Esophagus mucosa (tissue), 1 donor: ENCODE measurements around the gene MPEG1. TPM values are rescaled to one million over a fixed set of nuclear protein-coding genes. Genes with fewer than 3 reads are reported as not detected.

Experiments
- ATAC-seq: fragments of 200-7000 bp; cut with Tn5 transposase; one replicate; pipeline ENCODE4 v1.9.1; 2020
- total RNA-seq: library from RNA; stranded (reverse); gene quantifications from one replicate; pipeline ENCODE4 v1.2.4, GENCODE V29; 2023
- donor health status: DM: yes; HTN: yes; CAD: no.

MPEG1 gene
- 1.8 TPM for total RNA-seq

DNA sequence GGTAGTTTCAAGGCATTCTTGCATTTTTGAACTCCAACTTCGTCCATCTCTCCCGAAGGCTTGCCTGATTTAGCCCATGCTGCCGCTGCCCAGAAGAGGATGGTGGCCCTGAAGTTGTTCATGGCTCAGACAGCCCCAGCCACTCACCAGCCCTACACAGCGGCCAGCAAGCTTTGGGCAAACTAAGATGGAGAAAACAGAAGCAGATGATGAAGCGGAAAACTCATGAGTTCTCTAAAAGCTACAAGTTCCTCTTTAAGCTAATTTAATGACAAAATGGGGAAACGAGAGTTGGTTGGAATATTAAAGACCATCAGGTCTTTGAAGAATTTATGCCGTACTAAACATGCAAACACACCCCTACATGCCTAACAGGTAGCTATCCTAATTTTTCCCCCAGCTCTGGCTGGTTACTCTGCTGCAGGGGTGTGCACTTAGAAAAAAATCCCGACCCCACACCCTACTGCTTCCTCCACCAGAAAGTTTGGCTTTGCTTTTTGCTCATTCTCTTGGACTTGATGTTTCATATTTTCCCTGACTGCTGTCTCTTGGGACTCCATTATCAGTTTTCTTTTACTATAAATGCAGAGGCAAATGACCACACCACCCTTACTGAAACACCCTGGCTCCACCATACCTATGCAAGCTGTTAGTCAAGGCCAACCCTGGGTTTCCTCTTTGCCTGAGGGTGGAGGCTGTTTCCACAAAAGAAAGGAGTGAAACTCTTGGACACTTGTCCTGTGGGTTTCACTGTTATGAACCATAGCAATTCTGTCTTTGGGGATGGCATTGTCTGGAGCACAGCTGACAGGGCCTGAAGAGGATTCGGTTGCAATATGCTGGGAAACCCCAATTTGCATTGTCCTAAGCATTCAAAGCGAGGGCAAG, at the start of gene MPEG1:
MPEG1 (minus strand) TSS at position 184 of the 888 bp plus-strand sequence; CDS start at position 122, 62 bp downstream.
- ATAC-seq, result no peak

DNA sequence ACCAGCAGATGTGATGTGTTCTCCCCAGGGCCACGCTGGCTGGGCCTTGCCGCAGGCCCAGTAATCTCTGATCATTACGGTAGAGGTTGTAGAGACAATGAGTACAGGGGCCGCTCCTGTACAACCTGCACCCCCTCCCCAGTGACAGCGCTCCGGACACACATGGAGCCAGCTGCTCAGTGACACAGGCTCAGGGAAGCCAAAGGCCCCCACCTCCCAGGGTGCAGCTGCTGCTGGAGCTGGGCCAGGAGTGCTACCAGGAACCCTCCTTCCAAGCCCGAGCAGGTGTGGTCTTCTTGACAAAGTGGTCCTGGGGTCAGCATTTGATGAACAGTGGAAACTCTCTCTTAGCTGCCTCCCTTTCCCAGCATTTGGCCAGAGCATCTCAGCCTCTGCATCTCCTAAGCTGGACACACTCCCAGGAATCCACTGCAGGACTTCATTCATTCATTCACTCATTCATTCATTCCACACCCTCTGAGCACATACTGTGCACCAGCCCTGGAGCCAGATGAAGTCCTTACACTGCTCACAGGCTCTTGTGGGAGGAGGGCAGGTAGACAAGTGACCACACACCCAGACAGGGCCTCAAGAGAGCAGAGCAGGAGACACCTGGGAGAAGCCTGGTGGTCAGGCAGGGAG, 49.6 kb upstream of the MPEG1 start:
- no peak for ATAC-seq

- no peak for ATAC-seq
Measured at GRCh38 chr11:59261150-59261549, 48.4 kb upstream of the MPEG1 start.

- no peak for ATAC-seq
Measured at GRCh38 chr11:59259867-59260475, 47.2 kb upstream of the MPEG1 start.

GRCh38 chr11:59259047-59259446, 46.3 kb upstream of the MPEG1 start:
- ATAC-seq, result no peak

- ATAC-seq, result no peak
Measured at GRCh38 chr11:59255281-59255680, 42.6 kb upstream of the MPEG1 start.

- no peak for ATAC-seq
Measured at GRCh38 chr11:59254286-59254685, 41.6 kb upstream of the MPEG1 start.

GRCh38 chr11:59253001-59253400, 40.3 kb upstream of the MPEG1 start:
- ATAC-seq, result no peak

DNA sequence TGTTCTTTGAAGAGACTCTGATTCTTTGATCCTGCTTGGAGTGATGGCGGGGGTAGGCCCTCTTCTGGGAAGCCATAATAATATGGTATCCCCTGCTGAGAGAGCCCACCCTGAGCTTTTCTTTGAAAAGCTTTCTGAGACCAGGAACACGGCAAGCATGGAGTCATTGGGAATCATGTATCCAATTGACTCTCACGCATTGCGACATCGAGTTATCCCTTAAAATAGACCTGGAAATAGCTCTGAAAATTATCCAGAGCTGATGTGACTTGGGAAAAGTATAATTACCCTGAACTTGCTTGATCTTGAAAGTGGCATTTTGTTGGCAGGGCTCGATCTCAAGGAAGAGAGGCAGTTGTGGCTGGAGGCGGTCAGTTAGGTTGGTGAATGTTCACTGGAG, 36.8 kb upstream of the MPEG1 start:
- no peak for ATAC-seq

DNA sequence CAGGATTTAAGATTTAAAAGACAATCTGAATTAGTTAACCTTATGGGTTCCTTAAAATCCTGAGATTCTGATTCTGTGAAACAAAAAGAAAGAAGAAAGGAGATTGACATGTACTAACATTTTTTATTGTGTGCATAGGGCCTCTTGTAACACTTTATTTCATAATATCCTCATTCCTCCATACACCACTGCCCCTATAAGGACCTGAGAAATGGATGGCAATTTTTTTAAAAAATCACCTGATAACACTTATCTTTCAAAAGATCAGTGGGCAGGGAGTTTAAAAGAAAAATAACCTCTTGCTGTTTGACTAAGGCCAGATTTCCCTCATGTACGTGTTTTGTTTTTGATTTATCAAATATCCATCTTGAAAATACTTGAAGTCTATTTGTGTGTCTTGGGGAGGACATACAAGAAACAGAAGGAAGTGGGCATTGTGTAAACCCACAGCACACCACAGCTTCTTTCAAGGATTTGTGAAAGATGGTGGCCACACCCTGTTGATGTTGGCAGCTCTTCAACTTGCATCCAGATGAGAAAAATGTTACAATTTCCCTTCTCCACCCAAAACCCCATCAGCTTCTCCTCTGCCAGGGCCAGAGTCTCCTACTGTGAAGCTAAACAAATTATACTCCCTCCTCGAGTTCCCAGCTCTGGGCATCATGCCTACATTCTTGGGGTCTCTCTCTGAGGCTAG, 35.0 kb upstream of the MPEG1 start:
- no peak for ATAC-seq

DNA sequence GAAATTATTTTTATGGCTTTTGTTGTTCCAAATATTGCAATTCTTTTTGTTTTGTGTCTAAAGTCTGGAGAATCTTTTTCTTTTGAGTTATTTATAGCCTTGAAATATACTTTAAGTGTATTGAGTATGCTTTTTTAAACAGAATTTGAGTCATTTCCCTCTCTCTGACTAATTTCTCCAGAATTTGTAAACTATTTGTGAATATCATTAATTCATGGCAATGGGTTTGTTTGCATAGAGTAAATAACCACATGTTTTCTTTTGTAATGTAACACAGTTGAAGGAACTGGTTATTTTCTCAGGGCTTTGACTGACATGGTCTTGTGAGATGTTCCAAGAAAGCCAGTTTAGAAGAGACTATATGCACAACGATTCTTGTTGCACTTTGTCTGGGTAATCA, 30.9 kb upstream of the MPEG1 start:
- no peak for ATAC-seq

- ATAC-seq, result no peak
Measured at GRCh38 chr11:59240322-59240721, 27.6 kb upstream of the MPEG1 start.

DNA sequence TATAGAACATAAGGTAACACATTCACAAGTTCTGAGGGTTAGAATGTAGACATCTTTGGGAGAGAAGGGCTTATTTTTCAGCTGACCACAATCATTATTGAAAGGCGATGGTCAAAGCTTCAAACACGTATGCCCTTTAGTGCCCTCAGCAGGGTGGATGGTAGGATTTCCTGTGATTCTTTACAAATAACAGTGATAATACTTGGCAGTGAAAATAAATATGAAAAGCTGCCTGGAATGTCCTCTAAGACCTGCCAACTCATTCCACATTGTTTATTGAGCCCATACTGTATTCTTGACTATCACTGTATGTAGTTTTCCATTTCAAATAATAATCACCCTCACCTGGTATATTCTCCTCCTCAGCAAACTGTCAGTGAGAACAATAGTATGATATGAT, 13.7 kb upstream of the MPEG1 start:
- no peak for ATAC-seq

- ATAC-seq, result no peak
Measured at GRCh38 chr11:59225017-59225416, 12.3 kb upstream of the MPEG1 start.

DNA sequence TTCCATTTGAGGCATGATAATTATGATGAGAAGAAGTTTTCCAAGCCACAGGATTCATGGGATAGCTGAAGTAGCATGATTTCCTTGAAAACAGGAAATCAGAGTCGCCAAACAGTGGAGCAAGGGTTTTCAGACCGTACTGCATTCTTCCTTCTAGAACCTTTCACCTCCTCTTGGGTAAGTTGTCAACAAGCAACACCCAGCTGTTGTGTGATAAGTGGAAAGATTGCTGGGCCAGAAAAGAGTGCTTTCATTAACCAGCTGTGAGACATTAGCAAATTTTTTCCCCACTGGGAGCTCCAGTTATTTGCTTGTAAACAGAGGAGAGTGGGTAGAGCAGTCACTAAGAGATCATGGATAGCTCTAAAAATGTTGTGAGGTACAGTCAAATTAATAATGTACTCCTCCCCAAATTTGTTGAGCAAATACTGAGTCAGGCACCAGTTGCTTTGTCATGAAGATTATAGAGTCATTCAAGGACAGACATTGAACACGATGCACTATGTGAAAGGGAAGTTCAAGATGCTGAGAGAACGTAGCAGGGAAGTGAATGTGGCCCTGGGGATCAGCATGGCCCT, 11.7 kb upstream of the MPEG1 start:
- ATAC-seq, result peak; percentile 42

DNA sequence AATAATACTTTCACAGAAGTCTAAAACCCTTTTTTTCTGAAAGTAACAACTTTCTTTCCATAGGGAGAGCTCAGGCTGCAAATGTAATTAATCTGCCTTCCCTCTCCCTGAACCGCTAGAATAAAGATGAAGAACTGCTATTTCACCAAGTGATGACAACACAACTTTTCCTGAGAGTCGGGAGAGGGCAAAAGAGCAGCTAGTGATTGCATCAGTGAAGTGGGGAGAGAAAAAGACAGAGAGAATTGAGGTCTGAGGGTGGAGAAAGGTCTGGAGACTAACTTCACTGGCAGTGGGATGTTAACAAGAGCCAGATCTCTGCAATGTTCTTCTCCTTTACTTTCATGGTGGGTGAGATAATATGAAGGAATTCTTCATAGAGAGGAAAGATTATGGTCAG, 10.9 kb upstream of the MPEG1 start:
- ATAC-seq, result no peak

DNA sequence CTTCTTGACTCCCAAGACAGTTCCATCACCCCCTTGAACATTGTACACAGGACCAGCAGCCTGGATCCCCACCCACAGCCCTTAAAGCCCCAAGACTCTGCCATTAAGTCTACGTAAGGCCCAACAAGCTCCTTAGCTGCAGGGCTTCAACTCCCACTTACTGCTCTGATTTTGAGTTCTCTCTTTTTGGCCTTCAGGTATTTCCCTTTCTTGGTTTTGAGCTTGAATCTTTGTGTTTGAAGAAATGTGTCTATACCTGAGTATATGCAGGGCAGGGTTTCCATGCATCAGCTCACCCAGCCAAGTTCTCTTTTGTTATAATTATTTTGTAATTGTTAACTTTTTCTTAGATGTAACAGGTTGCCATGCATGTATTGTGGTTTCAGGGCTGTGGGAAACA, 10.4 kb upstream of the MPEG1 start:
- no peak for ATAC-seq

DNA sequence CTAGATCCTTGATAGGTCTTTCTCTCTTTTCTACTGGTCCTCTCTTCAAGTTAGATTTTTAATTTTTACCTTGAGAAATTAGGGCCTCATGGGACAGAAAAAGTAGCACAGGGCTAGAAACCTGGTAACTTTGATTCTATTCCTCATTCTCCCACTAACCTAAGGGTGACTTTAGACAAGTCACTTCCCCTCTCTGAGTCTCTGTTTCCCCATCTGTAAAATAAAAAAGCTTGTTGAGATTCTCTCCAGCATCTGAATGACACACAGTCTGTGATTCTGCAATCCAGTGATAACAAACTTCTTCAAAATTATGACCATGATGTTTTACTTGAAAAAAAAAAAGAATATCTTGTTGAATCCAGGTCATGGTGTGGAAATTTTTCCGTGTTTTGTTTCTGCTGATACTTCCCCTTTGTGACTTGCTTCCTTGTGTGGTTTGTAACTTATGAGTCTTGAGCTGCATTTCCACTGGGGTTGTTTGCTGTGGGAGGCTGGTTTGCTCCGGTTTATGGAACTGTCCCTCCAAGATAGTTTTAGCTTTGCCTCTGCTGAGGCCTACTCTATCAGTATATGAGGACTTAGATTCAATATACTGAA, 9.8 kb upstream of the MPEG1 start:
- ATAC-seq, result no peak

GRCh38 chr11:59221441-59221840, 8.7 kb upstream of the MPEG1 start:
- ATAC-seq, result no peak

- ATAC-seq, result no peak
Measured at GRCh38 chr11:59219836-59220235, 7.1 kb upstream of the MPEG1 start.

- ATAC-seq, result no peak
Measured at GRCh38 chr11:59218893-59219292, 6.2 kb upstream of the MPEG1 start.

DNA sequence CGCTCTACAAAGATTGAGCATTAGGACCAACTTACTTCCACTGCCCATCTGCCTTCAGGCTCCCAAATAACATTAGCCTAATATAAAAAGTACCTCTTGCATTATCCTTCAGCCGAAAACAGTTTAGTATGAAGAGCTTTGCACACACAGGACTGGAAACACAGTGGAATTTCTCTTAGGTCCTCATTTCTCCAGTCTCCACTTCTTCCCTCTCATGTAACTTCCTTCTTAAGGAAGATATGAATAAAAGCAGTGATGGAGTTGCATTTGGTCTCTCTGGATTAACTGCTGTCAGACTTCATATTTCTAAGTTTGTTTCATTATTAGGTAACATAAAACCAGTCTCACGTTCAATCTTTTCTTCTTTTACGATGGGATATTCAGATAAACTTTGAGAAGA, 5.6 kb upstream of the MPEG1 start:
- ATAC-seq, result no peak
